Pons (tissue), 1 donor: ENCODE measurements around the gene DGKI.
A peak's percentile ranks its signal among the peaks of the same experiment; 100 is the strongest.
"Not testable (repeated sequence)": the region's sequence is repeated elsewhere in the genome, so short reads cannot be mapped to it uniquely, and the experiment has no call there.

Experiments
- DNase-seq: peaks from one replicate; pipeline ENCODE4 v3.0.0-alpha.2; 2016; ENCODE audit warnings: low spot score

The DGKI gene

GRCh38 chr7:137734221-137734620, 112.6 kb downstream of the DGKI start:
- no peak for DNase-seq

GRCh38 chr7:137732168-137732567, 114.6 kb downstream of the DGKI start:
- DNase-seq = no peak

GRCh38 chr7:137731436-137731835, 115.3 kb downstream of the DGKI start:
- DNase-seq = no peak

- no peak for DNase-seq
Measured at GRCh38 chr7:137728426-137728825, 118.3 kb downstream of the DGKI start.

- no peak for DNase-seq
Measured at GRCh38 chr7:137727413-137727812, 119.4 kb downstream of the DGKI start.

- DNase-seq = peak; percentile 41
Measured at GRCh38 chr7:137718355-137718754, 128.4 kb downstream of the DGKI start.

GRCh38 chr7:137717811-137718271, 128.9 kb downstream of the DGKI start:
- DNase-seq = no peak

GRCh38 chr7:137717045-137717444, 129.7 kb downstream of the DGKI start:
- DNase-seq = no peak

- DNase-seq = no peak
Measured at GRCh38 chr7:137716061-137716460, 130.7 kb downstream of the DGKI start.

- no peak for DNase-seq
Measured at GRCh38 chr7:137715533-137715932, 131.2 kb downstream of the DGKI start.

GRCh38 chr7:137715121-137715520, 131.7 kb downstream of the DGKI start:
- no peak for DNase-seq

- DNase-seq = not testable (repeated sequence)
Measured at GRCh38 chr7:137706330-137706729, 140.4 kb downstream of the DGKI start.

GRCh38 chr7:137704723-137705122, 142.1 kb downstream of the DGKI start:
- no peak for DNase-seq

- DNase-seq = no peak
Measured at GRCh38 chr7:137703291-137704010, 143.3 kb downstream of the DGKI start.

GRCh38 chr7:137696988-137697387, 149.8 kb downstream of the DGKI start:
- DNase-seq = no peak

- DNase-seq = no peak
Measured at GRCh38 chr7:137696376-137696775, 150.4 kb downstream of the DGKI start.

- peak; percentile 56 for DNase-seq
Measured at GRCh38 chr7:137695942-137696341, 150.8 kb downstream of the DGKI start.

- no peak for DNase-seq
Measured at GRCh38 chr7:137695494-137695893, 151.3 kb downstream of the DGKI start.

GRCh38 chr7:137694405-137694804, 152.4 kb downstream of the DGKI start:
- no peak for DNase-seq

GRCh38 chr7:137692399-137692798, 154.4 kb downstream of the DGKI start:
- DNase-seq = no peak

GRCh38 chr7:137691566-137691965, 155.2 kb downstream of the DGKI start:
- DNase-seq = no peak

- DNase-seq = no peak
Measured at GRCh38 chr7:137690635-137691034, 156.1 kb downstream of the DGKI start.

GRCh38 chr7:137689761-137690160, 157.0 kb downstream of the DGKI start:
- DNase-seq = no peak
